GM18511 (cell line): Measurements from ENCODE around the gene LRP1B.

Experiments used
- ATAC-seq: cut with Tn5 transposase; IDR thresholded peaks from one replicate; pipeline ENCODE4 v1.9.1; 2021; ENCODE audit warnings: mild to moderate bottlenecking, moderate library complexity; ENCODE audit not compliant: unreplicated experiment

LRP1B gene

GRCh38 chr2:140869925-140870324 lies 1260.9 kb downstream of the LRP1B start:
- no peak for ATAC-seq

- ATAC-seq: no peak
Observed at GRCh38 chr2:140869107-140869506, 1261.7 kb downstream of the LRP1B start.

- ATAC-seq: no peak
Observed at GRCh38 chr2:140865837-140866236, 1265.0 kb downstream of the LRP1B start.

GRCh38 chr2:140863713-140864112 lies 1267.1 kb downstream of the LRP1B start:
- no peak for ATAC-seq

GRCh38 chr2:140862181-140862580 lies 1268.6 kb downstream of the LRP1B start:
- no peak for ATAC-seq

GRCh38 chr2:140861666-140862065 lies 1269.2 kb downstream of the LRP1B start:
- ATAC-seq: no peak

GRCh38 chr2:140855471-140855870 lies 1275.3 kb downstream of the LRP1B start:
- no peak for ATAC-seq

GRCh38 chr2:140851258-140851981 lies 1279.4 kb downstream of the LRP1B start:
- no peak for ATAC-seq

GRCh38 chr2:140843186-140843585 lies 1287.6 kb downstream of the LRP1B start:
- ATAC-seq: no peak

GRCh38 chr2:140842110-140842509 lies 1288.7 kb downstream of the LRP1B start:
- no peak for ATAC-seq

GRCh38 chr2:140841141-140841540 lies 1289.7 kb downstream of the LRP1B start:
- no peak for ATAC-seq

- no peak for ATAC-seq
Observed at GRCh38 chr2:140836826-140837225, 1294.0 kb downstream of the LRP1B start.

GRCh38 chr2:140835079-140835478 lies 1295.7 kb downstream of the LRP1B start:
- no peak for ATAC-seq

GRCh38 chr2:140814141-140814540 lies 1316.7 kb downstream of the LRP1B start:
- no peak for ATAC-seq

GRCh38 chr2:140808820-140809219 lies 1322.0 kb downstream of the LRP1B start:
- no peak for ATAC-seq

GRCh38 chr2:140808211-140808610 lies 1322.6 kb downstream of the LRP1B start:
- no peak for ATAC-seq

- no peak for ATAC-seq
Observed at GRCh38 chr2:140804700-140805260, 1326.0 kb downstream of the LRP1B start.

GRCh38 chr2:140801311-140801710 lies 1329.5 kb downstream of the LRP1B start:
- ATAC-seq: no peak

GRCh38 chr2:140797718-140798117 lies 1333.1 kb downstream of the LRP1B start:
- no peak for ATAC-seq

- no peak for ATAC-seq
Observed at GRCh38 chr2:140791802-140792201, 1339.0 kb downstream of the LRP1B start.

- ATAC-seq: no peak
Observed at GRCh38 chr2:140786585-140786984, 1344.2 kb downstream of the LRP1B start.

GRCh38 chr2:140775411-140775810 lies 1355.4 kb downstream of the LRP1B start:
- ATAC-seq: no peak

- no peak for ATAC-seq
Observed at GRCh38 chr2:140770645-140771044, 1360.2 kb downstream of the LRP1B start.
